HG02798 (cell line): ENCODE results near the gene HMX1.

Experiments used
- ATAC-seq: cut with Tn5 transposase; IDR thresholded peaks from one replicate; pipeline ENCODE4 v1.9.1; 2021; ENCODE audit warnings: mild to moderate bottlenecking; ENCODE audit not compliant: unreplicated experiment, poor library complexity

The HMX1 gene

DNA sequence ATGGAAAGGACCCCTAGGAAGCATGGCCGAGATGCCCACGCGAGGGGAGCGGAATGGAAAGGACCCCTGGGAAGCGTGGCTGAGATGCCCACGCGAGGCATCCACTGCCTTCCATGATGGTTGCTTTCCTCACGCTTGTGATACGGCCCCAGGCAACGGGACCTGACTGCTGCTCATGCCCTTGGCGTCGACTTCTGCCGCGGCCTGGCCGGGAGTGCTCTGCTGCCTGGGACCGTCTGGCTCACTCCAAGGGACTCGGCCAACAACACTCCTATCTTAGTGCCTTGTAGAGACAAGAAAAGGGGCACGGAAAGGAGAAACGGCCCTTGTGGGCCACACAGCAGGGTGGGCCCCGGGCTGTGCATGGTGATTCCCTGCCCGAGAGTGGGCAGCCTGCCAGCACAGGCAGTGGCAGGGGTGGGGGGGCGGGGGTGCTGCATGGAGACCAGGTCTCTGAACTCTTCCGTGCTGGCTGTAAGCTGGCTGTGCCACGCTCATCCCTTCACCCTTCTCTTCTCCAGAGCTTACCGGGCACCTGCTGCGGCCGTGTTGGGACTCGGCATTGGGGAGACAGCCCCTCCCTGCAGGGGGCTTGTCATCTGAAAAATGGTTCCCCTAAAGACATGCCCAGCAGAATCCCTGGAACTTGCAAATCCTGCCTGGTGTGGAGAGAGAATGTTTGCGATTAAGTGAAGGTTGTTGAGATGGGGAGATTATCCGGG lies 38.6 kb upstream of the HMX1 start:
- ATAC-seq, result no peak

DNA sequence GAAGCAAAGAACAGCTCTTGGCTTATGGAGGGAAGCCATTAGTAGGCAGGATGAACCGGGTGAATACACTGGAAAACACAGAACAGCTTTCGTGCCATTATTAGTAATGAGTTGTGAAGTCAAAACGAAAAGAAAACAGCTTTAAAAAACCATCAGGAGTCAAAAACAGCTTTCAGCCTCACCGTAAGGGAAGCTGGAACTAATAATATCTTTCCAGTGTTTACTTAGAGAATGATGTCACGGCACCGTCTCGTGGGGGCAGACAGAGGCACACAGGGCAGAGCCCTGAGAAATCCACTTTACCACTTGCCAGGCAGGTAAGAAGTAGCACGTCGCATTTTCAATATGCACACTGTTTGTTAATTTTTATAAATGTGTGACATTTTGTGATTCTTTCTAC lies 37.9 kb upstream of the HMX1 start:
- no peak for ATAC-seq

DNA sequence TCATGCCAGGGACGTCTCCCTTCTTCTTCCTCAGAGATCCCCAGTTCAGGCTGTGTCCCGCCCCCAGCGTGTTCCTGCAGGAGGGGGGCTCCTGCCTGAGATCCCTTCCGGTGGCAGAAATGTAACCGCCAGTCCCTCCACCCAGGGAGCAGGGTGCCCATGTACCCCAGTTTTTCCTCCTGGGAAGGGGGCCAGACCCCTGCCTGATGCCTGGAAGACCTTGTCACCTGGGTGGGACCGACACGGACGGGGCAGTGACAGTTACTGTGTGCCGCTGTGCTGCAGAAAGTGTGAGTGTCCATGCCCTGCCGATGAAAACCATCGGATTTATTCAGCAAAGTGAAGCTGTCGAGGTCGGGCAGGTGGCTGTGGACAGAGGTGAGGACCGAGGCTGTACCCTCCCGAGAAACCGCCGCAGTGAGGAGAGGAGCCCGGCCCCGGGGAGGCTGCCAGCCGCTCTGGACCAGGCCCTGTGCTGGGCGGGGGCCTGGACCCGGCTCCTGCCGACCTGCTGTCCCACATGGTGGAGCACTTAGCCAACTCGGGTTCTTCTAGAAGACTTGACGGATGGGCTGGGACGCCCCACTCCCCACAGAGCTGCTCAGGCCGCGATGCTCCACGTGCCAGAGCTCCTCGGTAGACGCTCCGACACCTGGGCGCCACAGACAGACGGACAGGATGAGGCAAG lies 36.7 kb upstream of the HMX1 start:
- no peak for ATAC-seq

DNA sequence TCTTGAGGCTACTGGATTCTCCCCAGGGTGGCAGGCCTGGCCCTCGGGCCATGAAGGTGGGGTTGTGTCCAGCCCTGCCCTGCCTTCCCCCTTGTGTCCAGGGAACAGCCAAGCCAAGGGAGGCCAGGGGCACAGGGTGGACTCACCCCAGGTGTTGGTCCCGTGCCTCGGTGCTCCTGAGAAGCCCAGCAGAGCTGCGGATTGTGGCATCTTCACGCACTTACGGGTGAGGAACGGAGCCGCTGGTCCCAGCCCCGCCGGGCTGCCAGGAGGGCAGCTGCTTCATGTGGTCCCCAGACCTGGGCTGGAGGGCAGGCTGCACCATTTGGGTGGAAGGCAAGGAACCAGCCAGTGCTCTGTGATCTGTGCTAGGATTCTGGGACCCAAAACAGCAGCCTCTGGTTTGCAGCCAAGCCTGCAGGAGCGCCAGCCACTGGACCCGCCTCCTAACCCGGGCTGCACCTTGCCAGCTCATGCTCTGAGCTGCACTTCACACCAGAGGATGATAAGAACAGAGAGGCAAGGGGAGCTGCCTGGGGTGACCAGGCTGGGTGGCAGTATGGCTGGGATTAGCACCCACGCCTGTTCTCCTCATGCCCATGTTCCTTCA lies 36.1 kb upstream of the HMX1 start:
- no peak for ATAC-seq

DNA sequence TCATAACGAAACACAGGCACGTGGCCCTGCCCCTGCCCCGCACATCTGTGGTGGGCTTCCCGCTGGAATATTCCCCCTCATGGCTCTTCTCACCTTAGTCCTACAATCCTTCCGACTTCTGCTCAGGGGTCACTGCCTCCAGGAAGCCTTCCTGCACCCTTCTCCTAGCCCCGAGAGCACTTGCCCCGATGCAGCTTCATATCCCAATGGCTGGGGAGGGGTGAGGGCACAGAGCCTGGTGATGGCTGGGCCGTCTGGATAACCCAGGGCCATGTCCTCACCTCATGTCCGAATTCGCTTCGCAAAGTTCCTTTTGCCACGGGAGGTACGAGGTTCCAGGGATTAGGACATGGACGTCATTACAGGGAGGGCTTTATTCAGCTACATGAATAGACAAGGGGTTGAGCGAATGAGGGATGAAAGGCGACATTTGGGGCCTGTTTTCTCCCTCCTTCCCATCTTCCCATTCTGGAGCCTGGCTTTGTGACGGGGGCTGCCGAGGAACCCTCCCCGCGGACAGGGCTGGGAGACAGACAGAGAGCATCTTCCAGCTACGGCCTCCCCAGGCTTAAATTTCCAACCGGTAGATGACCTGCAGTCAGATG lies 35.5 kb upstream of the HMX1 start:
- no peak for ATAC-seq

DNA sequence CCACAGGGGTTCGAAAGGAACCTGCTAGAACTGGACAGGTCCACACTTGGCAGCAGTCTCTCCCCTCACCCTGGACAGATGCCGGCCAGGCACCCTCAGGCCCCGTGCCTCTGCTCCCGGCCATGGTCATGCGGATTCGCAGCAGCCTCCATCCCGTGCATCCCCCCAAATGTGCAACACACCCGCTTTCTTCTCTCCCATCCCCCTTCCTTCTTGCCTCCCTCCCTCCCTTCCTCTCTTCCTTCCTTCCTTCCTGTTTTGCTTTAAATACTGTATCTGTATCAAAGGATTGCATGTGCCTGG lies 35.0 kb upstream of the HMX1 start:
- ATAC-seq, result no peak

DNA sequence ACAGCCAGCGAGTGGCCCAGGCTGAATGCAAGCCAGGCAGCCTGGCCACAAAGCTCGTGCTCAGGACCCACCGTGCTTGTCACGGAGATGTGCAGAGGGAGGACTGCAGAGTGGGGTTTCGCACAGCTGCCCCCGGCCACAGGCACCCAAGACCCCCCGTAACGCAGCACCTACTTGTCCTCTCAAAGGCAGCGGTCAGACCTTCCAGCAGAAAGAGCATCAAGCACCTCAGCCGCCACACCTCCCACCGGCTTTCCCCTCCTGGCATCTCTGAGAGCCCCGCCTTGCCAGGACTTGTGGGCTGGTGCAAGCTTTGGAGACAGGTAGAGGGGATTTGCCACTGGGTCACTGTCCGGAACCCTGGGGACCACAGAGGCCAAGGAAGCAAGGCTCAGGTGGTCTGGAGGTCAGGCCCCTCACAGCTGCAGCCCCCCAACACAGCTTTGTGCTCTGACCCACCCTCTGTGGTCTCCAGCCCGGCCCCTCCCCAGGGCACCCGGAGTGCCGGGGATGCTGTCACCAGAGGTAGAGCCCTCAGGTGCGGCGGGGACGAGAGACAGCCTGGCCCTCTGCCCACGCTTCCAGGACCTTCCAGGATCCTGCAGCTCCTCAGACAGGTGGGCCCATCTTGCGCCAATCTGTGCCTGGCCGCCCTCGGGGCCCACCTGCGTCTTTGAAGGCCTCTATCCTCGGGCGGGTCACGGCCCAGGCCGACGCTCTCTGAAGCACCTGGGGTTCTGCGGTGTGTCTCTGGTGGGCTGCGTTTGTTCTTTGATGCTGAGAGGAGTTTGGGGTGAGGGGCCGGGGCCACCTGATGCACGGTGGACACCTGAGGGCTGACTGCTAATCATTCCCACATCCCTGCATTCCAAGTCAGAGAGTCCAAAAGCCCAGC lies 34.4 kb upstream of the HMX1 start:
- no peak for ATAC-seq

DNA sequence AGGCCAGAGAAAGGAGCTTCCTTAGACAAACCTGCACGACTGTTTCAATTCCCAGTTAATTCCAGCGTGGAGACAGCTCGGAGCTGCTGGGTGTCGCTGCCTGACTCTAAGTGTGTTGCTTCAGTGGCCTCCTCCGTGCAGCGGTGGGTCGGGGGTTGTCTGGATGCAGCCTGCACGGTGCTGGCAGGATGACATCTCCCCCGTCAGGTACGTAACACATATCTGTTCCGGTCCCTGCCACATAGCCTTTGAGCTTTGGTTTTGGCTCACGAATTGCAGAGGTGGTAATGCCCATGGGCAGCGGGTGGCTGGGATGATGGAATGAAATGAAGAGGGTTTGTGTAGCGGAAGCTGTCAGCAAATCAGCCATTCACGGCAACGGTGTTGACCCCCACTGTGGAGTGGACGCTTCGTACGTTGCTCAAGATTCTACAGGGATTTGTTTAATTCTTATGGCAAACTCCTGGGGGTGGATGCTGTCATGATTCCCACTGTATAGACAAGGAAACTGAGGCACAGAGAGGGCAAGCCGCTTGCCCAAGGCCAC lies 33.7 kb upstream of the HMX1 start:
- ATAC-seq, result no peak

DNA sequence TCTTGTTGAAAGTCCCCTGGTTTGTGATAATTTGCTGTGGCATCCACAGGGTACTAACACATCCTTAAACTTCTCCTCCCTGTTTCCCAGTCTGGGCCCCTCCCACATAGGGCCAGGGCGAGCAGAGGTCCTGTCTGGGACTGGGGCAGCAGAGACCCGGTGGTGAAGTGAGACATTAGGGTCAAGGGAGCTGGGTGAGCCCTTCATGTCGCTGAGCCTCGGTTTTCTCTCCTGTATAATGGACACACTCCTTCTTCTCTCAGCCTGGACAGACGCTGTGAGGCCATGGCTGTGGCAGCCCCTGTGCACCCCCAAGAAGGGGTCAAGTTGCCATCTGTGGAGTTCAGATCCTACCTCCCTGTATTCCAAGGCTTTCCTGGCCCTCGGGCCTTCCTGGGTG lies 33.0 kb upstream of the HMX1 start:
- no peak for ATAC-seq

DNA sequence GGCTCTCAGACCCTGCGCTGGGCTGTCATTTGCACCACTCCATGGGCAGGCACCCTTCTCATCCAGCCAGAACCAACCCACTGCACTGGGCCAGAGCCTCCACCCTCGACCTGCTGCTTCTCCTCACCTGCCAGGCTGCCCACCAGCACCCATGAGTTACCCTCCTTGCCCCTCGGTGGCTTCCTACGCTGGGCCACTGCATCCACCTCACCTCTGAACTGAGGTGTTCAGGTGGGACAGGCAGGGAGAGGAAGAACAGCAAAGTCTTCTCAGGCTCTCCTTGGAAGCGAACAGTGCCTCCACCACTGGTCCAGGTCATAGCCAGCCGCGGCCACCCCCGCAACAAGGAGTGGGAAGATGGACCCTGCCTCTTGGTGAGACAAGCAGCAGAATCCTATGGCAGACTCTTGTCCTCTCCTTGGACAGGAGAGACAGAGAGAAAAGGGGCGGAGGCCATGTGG lies 32.4 kb upstream of the HMX1 start:
- no peak for ATAC-seq

DNA sequence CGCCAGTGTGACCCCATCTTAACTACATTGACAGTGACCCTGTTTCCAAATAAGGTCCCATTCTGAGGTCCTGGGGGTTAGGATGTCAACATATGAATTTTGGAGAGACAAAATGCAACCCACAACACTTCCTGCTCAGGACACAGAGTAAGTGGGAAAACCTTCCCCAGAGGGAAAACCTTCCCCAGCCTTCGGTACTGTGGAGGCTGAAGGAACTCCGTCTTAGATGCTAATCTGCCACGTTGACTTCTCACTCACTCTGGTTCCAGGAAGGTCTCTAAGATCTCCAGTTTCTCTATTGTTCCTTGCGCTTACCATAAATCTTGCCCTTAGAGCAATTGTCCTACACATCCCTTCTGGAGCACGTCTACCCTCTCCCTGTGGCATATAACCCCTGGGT lies 29.7 kb upstream of the HMX1 start:
- ATAC-seq, result no peak

DNA sequence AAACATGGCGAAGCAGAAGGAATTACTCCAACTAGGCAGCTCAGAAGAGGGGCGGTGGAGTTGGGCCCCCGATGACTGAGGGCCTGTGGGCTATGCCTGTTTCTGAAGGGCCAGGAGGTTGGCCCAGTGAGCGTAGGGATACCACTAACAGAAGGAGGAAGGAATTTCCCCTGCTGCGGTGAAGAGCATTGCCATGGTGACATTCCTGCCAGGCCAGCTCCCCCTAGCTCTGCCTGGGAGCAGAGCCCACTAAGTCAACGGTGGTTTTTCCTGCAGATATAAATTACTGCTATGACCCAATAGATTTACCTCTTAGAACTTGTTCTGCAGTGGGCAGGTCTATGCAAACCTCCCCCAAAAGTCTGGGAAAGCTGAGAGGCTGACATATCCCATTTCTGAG lies 28.9 kb upstream of the HMX1 start:
- no peak for ATAC-seq

DNA sequence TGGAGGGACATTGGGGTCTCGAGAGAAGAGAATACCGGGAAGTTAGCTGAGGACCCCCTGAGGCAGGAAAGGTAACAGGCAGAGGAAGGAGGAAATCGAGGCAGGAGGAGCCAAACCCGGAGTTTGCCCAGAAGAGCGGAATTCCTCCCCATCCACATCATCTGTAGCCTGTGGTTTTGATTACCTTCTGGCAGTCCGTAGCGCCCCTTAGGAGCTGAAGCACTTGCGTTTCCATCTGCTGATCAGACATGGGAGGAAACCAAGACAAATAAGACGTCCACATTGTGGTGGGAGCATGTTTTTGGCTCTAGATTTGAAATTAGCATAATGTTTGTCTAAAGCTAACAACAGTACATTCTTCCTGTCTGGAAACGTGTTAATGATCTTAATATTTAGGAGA lies 26.8 kb upstream of the HMX1 start:
- no peak for ATAC-seq

DNA sequence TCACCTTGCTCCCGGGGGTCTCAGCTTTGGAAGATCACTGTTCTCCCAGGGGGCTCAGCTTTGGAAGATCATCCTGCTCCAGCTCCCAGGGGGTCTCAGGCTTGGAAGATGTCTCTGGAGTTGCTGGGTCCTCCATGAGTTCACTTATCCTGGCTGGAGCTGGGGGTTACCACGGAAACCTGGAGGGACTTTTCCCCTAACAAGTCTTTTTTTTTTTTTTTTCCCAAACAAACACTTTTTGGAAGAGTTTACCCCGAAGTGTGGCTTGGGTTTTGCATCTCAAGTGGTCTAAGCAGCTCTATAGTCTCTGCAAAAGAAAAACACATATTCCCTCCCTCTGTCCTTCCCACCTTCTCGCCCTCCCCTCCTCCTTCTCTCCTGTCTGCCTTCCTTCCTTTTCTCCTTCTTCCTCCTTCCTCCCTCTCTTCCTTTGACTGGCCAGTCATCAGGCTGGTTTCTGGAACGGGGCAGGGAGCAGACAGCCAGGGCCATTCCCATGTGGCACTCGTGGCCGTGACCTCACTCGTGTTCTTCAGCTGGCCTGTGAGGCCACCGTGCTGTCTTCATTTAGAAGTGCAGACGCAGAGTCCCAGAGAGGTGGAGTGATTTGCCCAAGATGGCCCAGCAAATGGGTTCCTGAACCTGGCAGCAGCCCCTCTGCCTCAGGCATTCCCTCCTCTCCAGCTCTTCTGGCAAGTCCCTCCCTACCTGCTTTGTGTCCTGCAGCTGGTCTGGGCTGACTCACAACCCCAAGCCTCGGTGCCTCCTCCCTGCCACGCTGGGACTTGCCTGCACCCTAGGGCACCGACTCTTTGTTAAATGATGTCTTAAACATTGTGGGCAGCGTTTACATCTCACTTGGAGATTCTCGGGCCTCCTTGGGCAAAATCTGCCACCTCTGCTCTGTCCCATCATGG lies 25.9 kb upstream of the HMX1 start:
- no peak for ATAC-seq

DNA sequence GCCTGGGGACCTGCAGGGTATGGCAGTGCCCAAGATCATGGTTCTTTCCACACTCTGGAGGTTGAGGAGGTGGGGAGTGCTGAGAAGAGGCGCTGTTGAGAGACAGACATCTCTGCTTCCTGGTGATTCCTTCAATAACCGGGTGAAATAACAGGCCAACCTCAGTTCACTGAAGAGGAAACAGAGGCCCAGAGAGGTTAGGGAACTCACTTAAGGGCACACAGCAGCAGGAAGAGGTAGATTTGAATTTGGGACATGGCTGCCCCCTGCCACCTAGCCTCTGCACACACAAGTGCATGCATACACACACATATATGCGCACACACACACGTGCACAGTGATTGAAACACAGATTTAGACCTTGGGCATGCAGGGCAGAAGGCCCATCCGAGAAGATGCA lies 24.9 kb upstream of the HMX1 start:
- no peak for ATAC-seq

DNA sequence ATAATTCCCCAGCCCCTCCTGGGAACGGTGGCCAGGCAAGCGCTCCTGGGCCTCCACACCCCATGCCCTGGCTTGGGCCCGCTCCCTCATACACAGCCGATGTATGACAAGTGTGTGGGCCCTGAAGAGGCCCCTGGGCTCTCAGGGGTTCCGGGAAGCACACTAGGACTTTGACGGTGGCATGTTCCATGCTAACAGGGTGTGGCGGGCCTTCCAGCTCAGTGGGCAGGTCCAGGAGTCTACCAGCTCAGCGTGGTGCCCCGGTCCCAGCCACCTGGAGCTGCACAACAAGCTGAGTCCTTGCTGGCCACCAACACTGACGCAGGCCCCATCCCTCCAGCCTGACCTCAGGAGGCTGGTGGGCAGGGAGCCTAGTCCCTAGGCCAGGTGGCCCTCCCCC lies 24.4 kb upstream of the HMX1 start:
- no peak for ATAC-seq

DNA sequence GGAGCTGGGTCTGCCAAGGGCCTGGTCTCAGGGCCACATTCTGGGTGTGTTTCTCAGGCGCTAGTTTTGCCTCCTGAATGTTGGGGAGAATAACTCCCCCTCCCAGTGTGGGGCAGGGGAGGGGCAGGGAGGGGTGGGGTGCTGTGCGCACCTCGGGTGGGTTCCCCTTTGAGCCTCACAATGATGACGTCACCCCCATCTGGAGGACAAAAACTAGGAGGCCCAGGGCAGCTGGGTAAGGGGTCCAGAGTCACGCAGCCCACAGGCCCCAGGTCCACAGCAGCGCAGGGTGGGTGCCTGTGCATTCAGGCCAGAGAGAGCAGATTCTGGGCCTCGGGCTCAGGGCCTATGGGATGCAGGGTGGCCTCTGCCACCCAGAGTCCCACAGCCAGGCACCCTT lies 23.7 kb upstream of the HMX1 start:
- no peak for ATAC-seq

DNA sequence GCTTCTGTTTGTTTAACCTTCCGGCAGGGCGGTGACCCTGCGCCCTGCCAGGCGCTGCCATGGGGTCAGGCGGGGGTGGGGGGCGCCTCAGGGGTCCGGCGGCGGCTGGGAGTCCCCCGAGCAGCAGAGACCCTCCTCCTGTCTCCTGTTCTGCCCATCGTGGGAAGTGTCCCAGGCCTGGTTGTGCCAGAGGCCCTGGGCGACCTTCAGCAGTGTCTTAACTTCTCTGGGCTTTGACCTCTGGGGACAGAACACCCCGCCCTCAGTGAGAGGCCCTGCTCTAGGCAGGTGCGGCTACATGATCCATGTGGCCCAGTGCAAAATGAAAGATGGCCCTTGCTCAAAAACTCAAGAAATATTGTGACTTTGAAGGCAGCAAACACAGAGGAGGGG lies 22.8 kb upstream of the HMX1 start:
- ATAC-seq, result no peak
